ENCODE results near the gene DIAPH1.
A peak's percentile ranks its signal among the peaks of the same experiment; 100 is the strongest.

The DIAPH1 gene

DNA sequence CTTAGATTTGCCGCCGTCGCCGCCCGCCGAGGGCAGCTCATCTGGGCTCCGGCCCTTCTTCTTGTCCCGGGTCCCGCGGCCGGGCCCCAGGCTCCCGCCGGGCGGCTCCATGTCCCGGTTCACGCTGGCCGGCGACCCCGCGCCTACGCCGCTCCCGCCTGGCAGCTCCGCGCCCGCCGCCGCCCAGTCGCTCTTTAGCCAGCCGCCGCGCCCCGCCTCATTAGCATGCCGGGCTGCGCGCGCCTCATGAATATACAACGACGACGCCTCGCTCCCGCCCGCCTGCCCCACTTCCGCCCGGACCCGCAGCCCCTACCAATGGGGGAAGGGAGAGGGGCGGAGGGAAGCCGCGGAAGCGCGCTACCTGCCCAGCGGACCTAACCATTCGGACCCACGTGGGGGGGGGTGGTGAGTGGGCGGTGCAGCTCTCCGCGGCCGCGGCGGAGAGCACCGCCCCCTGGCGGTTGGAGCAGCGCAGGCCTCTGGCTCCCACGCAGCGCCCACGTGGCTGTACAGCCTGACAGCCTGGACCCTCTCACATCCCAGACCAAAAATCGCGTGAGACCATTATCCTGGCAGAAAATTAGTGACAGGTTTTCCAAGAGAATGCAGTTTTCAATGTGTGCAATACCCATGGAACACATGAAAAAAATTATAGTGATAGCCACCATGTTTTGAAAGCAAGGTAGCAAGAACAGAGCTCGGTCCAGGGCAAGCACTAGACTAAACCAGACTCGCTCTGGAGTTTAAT is at the start of gene DIAPH1:
Gene DIAPH1, minus strand, starts transcription at position 197 of the 751 bp plus-strand sequence. Its CDS starts 86 bp downstream, at position 111.
- DNase-seq (ENCODE audit: low read depth in 3 of 3) = peak; percentile 97 to 100 (median 98)

DNA sequence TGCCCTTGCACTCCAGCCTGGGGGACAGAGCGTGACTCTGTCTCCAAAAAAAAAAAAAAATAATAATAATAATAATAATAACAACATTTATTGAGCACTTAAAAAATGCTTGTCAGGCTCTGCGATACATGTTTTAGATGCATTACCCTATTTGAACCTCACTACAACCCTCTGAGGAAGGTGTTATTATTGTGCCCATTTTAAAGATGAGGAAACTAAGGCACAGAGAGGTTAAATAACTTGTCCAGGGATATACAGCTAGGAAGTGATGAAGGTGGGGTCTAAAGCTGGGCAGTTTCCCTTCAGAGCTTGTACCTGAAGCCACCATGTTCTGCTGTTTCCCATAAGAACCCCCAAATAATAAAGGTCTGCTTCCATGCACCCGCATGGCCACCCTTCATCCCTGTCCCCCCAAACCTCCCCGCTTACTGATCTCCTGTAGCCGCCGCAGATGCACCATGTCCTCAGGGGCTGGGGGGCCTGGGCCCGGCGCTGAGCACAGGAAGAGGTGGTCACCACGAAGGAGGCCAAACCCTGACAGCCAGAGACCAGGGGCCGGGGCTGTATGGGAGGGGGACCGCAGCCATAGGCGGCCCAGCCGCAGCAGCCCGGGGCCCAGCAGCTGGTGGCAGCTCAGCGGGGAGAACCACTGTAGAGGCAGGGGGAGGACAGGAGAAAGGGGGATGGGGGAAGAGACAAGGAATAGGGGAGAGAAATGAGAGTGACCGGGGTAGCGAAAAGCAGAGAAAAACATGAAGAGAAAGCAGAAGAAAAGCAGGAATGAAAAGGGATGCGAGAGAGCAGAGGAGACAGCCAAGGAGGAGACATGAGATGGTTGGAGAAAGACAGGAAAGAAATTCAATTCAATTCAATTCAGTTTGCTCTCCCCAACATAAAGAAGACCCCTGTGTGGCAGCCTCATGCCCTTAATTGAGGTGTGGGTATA is 47.5 kb upstream of the DIAPH1 start:
- DNase-seq (ENCODE audit: low read depth in 3 of 3) = no peak

DNA sequence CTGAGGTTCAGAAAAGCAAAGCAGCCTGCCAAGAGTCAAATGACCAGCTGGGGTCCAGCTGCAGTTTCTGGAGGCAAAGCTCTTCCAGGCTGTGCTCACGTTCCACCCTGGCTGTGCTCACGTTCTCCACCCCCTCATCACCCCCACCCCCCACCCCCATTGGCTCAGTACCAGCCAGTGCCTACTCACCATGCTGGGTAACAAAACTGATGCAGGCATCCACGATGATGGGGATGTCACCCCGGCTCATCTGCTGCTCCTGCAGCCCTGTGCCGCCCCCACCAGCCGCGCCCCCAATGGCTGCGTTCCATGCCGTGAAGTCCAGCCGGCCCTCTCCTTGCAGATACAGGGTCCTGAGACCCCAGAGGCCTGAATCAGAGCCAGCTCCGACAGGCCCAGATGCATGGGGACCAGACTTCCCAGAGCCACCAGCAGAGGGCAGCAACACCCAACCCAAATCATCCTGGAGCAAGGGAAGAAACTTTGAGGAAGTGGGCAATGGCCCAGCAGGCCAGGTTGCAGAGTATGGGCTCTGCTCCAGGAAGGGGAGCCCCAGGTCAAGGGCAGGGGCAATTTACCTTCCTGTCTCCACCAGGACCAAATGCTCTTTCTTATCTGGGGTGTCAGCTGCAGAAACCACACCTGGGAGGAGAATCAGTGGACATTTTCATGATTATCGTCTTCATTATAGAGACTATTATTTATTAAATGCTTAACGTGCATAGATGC is 46.1 kb upstream of the DIAPH1 start:
- DNase-seq (ENCODE audit: low read depth in 3 of 3) = peak; percentile 53 to 69 (median 60)

DNA sequence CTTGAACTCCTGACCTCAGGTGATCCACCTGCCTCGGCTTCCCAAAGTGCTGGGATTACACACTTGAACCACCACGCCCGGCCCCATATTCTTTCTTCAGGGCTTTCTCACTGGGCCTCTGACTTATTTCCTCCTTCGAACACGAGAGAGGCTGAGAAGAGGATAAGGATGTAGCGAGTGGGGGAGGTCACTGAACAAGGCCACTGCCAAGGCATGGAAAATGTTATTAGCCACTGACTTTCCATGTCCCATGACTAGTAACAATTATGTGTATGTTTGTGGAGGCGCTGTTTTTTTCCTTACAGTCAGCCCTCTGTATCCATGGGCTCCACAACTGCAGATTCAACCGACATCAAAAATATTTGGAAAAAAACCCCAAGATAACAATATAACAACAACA is 44.7 kb upstream of the DIAPH1 start:
- DNase-seq (ENCODE audit: low read depth in 3 of 3) = no peak

DNA sequence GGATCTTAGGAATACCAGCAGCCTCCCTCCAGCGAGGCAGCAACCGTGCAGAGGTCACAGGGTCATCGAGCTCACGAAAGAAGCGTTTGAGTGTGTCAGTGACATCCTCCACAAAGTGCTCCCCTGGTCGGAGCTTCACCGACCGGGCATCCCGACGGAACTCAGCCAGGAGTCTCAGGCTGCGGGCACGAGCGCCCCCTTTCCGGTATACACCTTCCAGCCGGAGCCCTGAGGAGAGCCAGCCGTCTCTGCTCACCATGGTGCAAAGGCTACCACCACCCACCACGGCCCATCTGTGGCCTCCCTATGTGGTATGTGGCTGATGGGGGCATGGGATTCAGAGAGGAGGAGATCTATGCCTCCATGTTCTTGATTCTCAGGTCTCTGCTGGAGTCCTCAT is 43.2 kb upstream of the DIAPH1 start:
- no peak for DNase-seq (ENCODE audit: low read depth in 3 of 3)

DNA sequence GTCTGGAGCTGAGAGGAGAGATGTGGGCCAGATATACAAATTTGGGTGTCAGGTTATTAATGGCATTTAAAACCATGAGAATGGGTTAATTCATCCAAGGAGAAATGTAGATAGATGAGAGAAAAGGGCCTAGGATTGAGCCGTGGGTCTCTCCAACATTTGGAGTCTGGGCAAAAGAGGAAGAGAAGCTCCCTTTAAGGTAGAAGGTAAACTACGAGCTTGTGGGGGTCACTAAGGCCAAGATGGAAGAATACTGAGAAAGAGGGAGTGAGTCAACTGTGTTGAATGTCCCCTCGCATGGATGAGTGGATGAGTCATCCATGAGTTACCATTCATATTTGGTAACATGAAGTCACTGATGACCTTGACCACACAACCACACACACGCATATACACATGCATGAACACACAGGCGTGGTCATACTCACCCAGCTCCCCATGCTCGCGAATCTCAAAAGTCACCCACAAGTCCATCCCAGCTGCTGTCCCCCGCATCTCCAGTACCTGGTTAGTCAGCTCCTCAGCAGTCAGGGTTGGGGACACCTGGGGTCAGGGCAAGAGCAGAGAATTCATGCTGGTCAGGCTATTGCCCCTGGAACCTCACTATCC is 39.2 kb upstream of the DIAPH1 start:
- DNase-seq (ENCODE audit: low read depth in 3 of 3) = no peak

DNA sequence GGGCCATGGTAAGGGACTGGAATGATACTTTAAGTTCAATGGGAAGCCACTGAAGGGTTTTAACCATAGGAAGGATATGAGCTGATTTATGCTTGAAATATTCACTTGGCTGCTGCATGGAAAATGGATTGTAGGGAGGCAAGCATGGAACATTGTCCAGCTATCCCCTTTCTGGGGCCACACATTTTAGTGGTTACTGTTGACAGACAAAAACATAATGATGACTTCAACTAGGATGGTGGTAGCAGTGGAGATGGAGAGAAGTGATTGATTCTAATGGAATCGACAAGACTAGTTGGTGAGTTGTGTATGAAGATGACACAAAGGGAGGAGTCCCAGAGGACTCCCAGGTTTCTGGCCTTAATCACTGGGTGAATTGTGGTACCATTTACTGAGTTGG is 38.6 kb upstream of the DIAPH1 start:
- DNase-seq (ENCODE audit: low read depth in 3 of 3) = no peak

DNA sequence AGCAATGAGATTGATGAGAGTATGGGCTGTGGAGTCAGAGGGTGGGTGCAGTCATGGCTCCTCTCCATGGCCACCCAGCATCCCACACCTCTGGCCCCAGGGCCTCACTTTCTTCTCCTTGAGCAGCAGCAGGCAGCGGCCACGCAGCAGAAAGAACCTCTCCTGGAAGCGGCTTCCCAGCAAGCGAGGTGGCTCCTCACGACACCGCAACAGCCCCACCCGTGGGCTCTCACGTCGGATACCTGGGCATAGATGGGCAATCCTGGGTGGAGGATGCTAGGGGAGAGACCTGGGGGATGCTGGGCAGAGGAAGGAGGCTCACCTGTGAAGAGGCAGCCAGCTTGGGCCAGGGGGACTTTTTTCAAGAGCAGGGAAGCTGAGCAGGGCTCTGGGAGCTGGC is 37.6 kb upstream of the DIAPH1 start:
- DNase-seq (ENCODE audit: low read depth in 3 of 3) = no peak

DNA sequence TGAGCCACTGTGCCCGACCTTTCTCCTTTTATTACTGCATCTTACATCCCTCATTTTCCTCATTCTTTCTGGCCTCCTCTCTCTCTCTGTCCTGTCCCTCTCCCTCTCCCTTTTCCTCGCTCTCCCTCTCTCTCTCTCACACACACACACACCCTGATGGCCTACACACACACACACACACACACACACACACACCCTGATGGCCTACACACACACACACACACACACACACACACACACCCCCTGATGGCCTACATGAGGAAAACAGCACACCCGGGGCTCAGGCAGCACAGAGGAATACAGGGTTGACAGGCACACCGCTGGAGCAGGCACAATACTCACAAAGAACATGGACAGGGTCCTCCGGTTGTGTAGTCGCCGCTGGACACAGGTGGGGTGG is 36.2 kb upstream of the DIAPH1 start:
- no peak for DNase-seq (ENCODE audit: low read depth in 3 of 3)

DNA sequence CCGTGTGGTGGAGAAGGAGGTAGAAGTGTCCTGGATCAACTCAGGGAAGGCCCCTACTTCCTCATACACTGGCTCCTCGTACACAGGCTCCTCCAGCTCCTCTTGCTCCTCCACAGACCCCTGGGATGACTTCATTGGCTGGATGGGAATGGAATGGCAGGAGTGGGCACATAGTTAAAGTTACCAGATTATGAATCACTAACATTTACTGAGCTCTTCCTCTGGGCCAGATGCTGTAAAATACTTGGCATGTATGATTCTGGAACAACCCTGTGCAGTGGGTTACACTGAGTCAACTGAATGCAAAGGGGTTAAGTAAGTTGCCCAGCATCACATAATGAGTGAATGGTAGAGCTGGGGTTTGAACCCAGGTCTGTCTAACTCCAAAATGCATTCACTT is 35.5 kb upstream of the DIAPH1 start:
- no peak for DNase-seq (ENCODE audit: low read depth in 3 of 3)

DNA sequence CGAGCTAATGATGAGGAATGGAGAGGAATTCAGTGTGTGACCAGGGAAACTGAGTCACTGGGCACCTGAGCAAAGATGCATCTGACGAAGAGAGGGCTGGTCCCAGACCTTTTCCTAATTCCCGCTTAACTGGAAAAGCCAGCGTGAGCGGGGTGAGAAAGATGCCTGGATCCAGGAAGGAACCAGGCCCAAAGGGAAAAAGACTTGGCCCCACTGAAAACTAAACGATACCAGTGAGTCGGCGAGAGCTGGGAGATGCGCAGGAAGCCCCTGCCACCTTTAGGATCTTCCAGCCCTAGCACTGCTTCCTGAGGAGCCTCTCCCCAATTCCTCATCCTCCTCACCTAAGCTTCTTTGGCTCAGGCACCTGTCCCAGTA is 32.9 kb upstream of the DIAPH1 start:
- DNase-seq (ENCODE audit: low read depth in 3 of 3) = no peak

DNA sequence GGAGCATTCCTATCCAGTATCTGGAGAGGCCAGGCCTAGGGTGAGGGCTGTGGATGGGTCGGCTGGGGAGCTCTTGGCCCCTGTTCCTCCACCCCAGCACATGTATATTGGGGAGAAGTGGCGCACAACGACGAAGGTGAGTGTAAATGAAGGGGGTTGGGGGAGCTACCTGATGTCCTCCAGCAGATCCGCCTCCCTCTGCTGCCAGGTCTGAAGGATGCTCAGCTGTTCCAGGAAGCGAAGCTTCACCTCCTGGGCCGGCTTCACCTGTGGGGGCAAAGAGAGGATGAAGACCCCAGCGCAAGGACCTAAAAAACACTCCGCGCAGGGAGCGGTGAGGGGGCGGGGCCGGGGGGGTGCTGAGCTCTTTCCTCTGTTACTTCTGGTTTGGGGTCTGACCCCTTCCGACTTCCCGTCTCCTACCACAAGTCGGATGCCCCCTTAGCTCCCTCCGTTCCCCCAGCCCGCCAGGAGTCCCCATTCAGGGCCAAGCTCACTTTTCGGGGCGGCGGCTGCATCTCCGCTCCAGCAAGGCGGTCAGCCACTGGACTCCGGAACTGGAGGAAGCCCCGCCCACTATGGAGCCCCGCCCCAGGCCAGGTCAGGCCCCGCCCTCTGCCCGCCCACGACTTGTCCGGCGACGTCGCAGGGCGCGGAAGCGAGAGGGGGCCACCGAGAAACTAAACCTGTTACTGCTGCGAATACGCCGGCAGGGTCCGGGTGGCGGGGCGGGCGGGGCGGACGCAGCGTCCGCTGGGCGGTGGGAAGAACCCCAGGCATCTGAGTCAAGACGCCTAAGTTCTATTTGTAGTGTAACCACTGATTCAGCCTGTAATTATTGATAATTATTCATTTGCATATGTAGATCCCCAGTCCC is 32.3 kb upstream of the DIAPH1 start, which contains the start of gene FCHSD1:
Gene FCHSD1, minus strand, starts transcription at position 568 of the 877 bp plus-strand sequence. Its CDS starts 50 bp downstream, at position 518.
- DNase-seq (ENCODE audit: low read depth in 3 of 3) = peak; percentile 71 to 80 (median 71)

DNA sequence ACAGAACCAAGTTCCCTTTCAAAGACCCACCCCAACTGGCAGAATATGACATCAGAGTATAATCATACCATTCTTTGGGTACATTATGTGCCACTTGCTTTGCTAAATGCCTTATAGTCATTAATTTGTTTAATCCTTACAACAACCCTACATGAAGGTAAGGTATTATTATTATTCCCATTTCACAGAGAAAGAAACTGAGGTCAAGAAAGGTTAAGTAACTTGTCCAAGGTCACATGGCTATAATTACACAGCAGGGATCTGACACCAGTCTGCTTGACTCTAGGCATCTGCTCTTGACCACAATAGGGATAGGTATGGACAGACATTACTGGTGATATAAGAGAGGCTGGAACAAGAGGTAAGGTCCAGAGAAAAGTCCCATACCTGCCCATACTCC is 31.2 kb upstream of the DIAPH1 start:
- no peak for DNase-seq (ENCODE audit: low read depth in 3 of 3)

DNA sequence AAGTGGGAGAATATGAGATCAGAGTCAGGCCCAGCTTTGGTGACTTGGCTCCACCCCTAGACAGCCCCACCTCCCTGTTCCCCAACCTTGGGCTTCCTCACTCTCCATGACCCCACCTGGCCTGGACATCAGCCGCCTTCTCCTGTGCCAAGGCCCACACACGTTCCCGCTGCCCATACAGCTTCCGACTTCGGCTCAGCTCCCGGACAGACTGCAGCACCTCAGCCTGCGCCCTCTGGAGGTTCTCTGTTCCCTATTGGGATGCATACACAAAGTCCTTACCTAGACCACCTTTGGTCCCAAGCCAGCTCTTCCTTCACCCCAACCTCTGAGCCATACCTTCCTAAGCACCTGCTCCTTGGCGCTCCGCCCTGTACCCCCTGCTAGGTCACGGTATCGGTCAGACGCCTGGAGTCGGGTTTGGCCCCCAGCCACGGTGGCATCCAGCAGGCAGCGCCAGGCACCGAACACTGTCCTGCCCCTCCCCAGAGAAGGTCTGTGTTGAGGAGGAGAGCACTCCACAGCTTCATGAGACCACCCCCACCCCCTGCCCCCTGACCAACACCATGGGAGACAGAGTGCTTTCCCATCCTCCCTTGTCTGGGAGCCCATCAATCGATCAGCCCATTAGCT is 30.4 kb upstream of the DIAPH1 start:
- DNase-seq (ENCODE audit: low read depth in 3 of 3) = no peak

DNA sequence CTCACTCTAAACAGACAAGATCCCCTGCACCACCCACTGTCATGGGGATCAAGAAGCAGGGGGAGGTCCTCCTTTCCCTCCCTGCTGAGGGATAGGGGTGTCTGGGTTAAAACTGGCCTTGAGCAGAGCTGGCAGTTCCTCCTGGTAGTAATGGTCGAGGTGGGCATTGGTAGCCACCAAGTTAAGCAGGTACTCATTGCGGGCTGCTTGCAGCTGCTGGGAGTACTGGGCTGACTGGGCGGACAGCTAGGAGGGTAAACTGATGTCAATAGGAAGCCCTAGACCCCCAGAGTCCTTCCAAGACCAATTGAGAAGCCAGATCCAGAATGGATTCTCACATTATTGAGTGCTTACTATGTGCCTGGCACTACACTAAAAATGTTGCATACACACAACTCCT is 29.1 kb upstream of the DIAPH1 start:
- DNase-seq (ENCODE audit: low read depth in 3 of 3) = no peak

DNA sequence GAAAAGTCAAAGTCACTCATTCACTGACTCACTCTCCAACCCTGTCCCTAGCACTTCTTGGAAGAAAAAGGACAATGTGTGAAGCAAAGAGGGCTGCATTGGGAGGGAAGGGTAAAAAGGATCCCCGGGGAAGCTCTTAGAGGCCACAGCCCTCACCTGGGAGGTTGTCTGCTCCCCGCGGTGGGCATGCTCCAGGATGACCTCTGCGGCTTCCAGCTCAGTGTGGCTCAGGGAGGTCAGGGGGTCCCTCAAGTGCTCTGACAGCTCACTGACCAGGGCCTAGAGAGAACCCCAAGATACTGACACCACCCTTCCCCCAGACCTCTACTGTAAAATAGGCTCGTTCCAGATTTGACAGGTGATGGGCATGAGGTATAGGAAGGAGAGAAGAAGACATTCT is 28.4 kb upstream of the DIAPH1 start:
- DNase-seq (ENCODE audit: low read depth in 3 of 3) = no peak

DNA sequence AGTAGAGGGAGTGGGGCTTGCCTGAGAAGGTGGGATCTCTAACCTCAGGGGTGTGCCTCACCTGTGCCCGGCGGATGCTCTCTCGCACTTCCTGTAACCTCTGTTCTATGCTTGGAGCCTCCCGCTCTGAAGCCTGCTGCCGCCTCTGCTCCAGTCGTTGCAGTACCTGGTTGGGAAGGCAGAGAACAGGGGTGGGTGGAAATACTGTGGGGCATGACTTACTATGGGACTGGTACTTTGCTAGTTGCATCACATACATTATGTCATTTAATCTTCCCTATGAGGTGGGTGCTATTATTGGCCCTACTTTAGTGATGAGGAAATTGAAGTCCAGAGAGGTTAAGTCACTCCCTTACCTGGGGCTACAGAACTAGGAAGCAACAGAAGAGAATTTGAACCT is 27.2 kb upstream of the DIAPH1 start:
- DNase-seq (ENCODE audit: low read depth in 3 of 3) = no peak

DNA sequence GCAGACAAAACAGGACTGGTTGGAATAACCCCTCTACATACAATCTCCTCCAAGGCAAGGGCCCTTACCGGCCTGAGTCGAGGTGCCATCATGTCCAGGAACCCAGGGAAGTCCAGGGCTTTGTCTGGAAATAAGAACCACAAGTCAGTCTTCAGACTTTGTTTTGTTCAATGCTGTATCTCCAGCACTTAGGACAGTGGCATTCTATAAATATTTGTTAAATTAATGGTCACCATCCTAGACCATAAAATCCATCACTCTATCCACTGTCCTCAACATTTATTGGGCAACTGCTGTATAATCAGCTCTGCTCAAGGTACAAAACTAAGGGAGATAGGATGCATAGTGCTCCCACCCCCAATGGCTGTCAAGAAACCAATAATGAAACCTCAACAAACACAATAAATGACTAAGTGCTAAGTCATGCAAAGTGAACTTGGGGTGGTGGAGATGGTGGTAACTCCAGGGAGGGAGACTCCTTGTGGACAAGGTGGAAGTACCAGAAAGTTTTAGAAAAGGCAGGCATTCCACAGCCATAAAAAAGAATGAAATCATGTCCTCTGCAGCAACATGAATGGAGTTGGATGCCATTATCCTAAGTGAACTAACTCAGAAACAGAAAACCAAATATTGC is 23.0 kb upstream of the DIAPH1 start:
- no peak for DNase-seq (ENCODE audit: low read depth in 3 of 3)

DNA sequence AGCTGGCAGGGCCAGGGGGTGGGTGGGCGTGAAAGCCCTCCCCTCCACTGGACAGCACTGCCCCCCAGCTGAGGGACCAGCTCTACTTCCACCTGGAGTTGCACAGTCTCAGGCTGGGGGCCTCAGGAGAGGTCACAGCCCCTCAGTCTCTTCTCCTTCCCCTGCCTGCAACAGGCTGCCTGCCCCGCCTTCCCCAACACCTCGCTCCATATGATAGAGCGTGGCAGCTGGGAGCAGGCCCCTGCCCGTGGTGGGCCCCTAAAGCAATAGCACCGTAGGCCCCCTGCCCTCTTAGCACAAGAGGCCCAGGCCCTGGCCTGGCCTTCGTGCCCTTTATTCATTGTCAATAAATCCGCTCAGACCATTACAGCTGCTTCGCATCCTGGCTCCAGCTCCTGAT is 21.9 kb upstream of the DIAPH1 start:
- DNase-seq (ENCODE audit: low read depth in 3 of 3) = no peak

DNA sequence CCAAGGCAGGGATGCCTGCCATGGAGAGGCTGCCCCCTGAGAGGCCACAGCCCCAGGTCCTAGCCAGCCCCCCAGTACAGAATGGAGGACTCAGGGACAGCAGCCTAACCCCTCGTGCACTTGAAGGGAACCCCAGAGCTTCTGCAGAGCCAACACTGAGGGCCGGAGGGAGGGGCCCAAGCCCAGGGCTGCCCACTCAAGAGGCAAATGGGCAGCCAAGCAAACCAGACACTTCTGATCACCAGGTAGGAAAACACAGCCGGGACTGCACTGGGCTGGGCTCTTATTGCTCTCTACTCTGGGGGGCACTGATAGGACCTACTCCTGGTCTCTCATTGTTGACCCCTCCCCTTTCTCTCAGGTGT is 21.2 kb upstream of the DIAPH1 start:
- DNase-seq (ENCODE audit: low read depth in 3 of 3) = no peak
